Posterior cingulate gyrus (tissue), 11 donors: Measurements from ENCODE around the gene PXDN.

Experiments
- DNase-seq, 10 donors: peaks; one replicate each; pipeline versions ENCODE4 v3.0.0 to v3.0.0-alpha.2; 2020 to 2021; ENCODE audit warnings: mixed read lengths in 3 of 10
- intact Hi-C: fragments of 100-400 bp; cut with DNase I; formaldehyde crosslinking; loops from one replicate; pipeline ENCODE4 v1.15.1; 2023

PXDN gene

DNA sequence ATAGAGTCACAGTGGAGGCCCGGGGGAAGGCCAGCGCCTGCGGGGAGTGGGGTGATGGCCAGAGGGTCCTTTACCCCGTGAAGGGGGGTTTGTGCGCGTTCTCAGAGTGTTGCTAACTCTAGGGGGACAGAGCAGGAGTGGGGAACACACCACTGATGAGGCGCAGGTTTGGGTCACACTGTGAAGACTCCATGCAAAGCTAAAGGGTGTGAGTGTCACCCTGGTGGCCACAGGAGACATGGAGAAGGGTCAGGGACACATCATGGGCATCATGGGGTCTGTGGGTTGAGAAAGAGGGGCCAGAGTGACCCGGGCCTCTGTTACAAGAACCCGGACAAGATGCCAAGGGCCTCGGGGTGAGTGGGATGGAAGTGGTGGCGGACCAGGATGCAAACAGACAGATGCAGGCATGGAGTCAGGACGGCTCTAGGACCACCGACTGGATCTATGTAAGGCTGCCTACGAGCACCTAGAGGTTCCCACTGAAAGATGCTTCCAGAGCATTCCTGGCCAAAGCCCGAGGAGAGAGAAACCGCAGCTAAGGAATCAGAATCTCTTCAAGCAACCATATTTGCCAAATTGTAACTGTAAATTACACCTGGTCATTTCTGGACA lies 84.3 kb downstream of the PXDN start:
- peak in 2 of 10 donors; percentile 26 to 43 for DNase-seq
- intact Hi-C loops = no loop called here

- peak in 3 of 10 donors; percentile 26 to 81 (median 48) for DNase-seq
Observed at GRCh38 chr2:1658394-1659151, 85.7 kb downstream of the PXDN start.

DNA sequence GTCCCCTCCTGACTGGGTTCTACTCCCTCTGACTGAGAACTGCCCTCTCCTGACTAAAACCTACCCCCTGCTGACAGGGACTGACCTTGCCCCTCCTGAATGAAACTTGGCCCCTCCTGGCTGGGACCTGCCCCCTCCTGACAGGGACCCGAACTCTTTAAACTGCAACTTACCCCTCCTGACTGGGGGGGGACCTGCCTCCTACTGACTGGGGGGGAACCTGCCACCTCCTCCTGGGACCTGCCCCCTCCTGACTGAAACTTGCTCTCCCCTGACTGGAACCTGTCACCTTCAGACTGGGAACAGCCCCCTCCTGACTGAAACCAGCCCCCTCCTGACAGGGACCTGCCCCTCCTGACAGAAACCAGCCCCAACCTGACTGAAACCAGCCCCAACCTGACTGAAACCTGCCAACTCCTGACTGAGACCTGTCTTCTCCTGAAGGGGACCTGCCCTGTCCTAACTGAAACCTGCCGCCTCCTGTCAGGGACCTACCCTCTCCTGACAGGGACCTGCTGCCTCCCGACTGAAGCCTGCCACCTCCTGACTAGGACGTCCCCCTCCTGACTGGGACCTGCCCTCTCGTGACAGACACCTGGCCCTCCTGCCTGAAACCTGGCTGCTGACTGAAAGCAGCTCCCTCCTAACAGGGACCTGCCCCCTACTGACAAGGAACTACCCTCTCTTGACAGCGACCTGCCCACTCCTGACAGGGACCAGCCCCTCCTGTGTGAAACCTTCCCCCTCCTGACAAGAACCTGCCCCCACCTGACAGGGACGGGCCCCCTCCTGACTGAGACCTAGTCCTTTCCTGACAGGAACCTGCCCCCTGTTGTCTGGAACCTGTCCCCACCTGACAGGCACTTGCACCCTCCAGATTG lies 87.1 kb downstream of the PXDN start:
- peak in 3 of 10 donors; percentile 39 to 71 (median 59) for DNase-seq
- intact Hi-C loops = no loop called here

More at GRCh38 chr2:1658394-1659151, 85.7 kb downstream of the PXDN start:
- intact Hi-C loops = no loop called here

DNA sequence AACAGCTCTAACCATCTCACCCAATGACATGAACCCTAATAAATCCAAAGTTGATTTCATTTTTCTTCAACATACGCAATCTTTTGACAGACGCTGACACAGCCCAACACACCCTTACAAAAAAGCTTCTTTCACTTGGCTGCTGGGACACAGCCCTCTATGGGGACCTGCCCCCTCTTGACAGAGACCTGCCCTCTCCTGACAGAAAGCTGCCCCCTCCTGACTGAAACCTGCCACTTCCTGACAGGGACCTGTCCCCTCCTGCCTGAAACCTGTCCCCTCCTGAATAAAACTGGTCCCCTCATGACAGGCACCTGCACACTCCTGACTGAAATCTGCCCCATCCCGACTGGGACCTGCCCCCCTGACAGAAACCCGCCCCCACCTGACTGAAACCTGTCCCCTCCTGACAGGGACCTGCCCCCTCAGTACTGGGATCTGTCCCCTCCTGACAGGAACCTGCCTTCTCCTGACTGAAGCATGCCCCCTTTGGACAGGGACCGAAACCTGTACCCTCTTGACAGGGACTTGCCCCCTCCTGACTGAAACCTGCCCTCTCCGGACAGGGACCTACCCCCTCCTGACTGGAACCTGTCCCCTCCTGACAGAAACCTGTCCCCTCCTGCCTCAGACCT lies 87.9 kb downstream of the PXDN start:
- intact Hi-C loops = no loop called here
- peak in 3 of 10 donors; percentile 17 to 49 (median 26) for DNase-seq

DNA sequence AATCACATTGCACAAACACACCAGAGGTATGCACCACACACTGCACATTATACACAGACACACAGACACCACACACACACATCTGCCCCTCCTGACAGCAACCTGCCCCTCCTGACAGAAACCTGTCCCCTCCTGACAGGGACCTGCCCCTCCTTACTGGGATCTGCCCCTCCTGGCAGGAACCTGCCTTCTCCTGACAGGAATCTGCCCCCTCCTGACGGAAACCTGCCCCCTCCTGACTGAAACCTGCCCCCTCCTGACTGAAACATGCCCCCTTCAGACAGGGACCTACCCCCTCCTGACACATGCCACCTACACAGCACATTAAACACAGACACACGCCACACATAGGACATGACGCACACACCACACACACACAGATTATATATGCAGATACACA lies 88.9 kb downstream of the PXDN start:
- DNase-seq = peak in 1 of 10 donors; percentile 33
- intact Hi-C loops = no loop called here

- intact Hi-C loops = no loop called here
- peak in 1 of 10 donors; percentile 53 for DNase-seq
Observed at GRCh38 chr2:1654696-1655374, 89.5 kb downstream of the PXDN start.

DNA sequence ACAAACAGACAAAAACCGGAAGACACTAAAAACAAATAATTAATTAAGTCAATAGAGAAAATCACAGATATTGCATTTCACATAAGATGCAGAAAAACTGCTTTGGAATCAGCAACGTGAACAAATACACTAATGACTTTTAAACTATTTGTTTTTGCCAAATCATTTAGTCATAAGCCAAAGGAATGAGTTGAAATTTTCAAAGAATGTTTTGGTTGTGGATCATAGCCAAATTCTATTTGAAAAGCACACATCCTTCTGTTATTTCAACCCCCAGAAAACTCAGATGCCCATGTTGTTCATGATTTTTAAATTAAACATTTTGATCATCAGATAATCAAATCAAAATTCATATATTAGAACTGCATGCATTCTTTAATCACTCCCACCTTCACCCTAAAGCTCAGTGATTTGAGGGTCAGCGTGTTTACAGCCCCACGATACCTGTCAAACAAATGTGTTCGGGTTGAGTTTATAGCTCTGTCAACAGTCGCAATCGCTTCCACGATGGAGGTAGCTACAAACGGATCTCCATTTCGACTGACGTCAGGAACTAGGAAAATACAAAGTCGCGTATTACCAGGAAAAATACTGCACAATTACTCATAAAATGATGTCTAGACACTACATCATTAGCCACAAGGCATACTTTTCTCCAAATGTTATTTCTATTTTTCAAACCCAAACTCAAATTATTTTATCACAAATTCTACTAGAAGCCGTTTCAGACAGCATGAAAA lies 90.2 kb downstream of the PXDN start:
- no peak for DNase-seq
- intact Hi-C loops = no loop called here

DNA sequence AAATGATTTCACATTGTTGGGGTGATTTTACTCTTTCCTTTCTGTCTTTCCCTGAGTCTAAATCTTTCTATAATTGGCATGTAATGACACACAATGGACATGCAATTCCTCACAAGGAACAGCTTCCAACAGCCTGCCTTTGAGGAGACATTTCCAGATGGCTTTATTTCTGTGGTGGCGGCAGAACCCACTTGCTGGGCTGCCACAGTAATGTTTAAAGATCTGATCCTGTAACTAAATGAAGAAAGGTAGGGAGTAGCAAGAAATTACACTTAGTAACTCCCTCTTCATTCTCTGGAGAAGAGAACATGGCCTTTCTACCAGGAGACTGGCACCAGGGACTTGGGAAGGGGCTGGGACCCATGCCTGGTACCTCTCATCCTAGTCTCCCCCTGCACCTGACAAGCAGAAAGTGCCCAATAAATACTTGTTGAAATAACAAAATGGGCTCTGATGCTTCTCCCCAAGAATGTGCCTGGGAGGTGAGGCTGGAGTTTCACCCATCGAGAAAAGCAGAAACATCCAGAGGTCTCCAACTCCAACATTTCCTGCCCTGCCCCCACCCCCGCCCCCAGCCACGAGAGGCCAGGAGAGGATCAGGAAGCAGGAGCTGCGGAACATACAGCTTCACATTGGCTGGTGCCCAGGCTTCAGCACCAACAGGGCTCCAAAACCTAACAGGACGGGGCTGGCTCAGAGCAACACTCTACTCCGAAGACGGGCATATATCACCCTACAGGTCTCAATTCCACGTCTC lies 92.1 kb downstream of the PXDN start:
- DNase-seq = peak in 1 of 10 donors; percentile 55

GRCh38 chr2:1651121-1652033 lies 92.9 kb downstream of the PXDN start:
- peak in 1 of 10 donors; percentile 80 for DNase-seq
- intact Hi-C loops = no loop called here

More for the DNA sequence above, 92.1 kb downstream of the PXDN start:
- intact Hi-C loops = no loop called here

DNA sequence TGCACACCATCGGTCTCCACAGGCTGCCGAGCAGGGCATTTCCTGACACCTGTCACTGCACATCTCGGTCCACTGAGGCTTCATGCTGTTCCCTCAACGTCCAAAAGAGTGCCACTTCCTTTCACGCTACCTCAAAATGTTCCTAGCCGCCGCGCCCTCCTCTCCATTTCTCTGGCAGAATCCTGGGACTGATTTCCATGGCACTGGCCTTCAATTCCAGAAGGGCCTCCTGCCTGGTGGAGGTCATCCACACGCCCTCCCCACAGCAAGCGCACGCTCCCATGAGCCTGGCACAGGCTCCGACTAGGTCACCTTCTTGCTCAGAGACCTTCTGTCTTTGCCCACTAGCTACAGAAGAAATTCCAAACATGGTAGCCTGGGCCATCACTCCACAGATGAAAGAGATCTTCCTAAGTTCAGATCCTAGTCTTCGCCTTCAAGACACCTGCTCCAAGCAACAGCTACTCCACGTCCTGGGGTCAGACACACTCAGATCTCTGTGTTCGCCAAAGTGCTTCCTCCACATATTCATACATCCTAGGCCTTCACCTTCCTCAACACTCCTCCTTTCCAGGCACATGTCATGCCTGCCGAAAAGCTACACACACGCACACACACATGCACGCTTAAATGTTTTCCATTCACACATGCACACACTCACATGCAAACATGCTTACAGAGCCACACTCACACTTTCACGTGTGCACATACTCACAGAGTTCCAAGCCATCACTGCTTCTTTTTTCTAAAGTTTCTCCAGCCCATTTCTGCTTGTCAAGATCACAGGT lies 94.0 kb downstream of the PXDN start:
- intact Hi-C loops = no loop called here
- peak in 1 of 10 donors; percentile 52 for DNase-seq

- intact Hi-C loops = no loop called here
- DNase-seq = peak in 1 of 10 donors; percentile 79
Observed at GRCh38 chr2:1649103-1650084, 94.9 kb downstream of the PXDN start.

- intact Hi-C loops = no loop called here
- DNase-seq = peak in 1 of 10 donors; percentile 78
Observed at GRCh38 chr2:1648241-1649102, 95.8 kb downstream of the PXDN start.

- peak in 1 of 10 donors; percentile 78 for DNase-seq
- intact Hi-C loops = no loop called here
Observed at GRCh38 chr2:1647417-1648240, 96.7 kb downstream of the PXDN start.
